Kidney epithelial cell (primary cell): ENCODE measurements around the gene KCNB1. TPM values are rescaled to one million over a fixed set of nuclear protein-coding genes. Genes with fewer than 3 reads are reported as not detected.

Experiments
- DNase-seq: peaks from one replicate; pipeline ENCODE4 v3.0.0-alpha.2; 2010; ENCODE audit warnings: low read depth
- H3K27me3 ChIP-seq: 2 replicates; pipeline ENCODE4 v1.6.0; 2011; ENCODE audit warnings: low read length; ENCODE audit not compliant: control insufficient read depth, insufficient read depth
- H3K36me3 ChIP-seq: 2 replicates; pipeline ENCODE4 v1.5.1; 2011; ENCODE audit warnings: low read length; ENCODE audit not compliant: control insufficient read depth, insufficient read depth
- H3K4me3 ChIP-seq: 2 replicates; pipeline ENCODE4 v1.5.1; 2011; ENCODE audit warnings: low read depth, mild to moderate bottlenecking, control low read depth, low read length
- total RNA-seq: library from RNA; depleted of rRNA; stranded (reverse); fragments of >200 nt; gene quantifications from 2 replicates; pipeline ENCODE4 v1.2.3, GENCODE V29; 2015
- TF ChIP-seq, protein P1 (sequence below): IDR thresholded peaks from 2 replicates; pipeline ENCODE4 v1.5.1; 2011; ENCODE audit warnings: mild to moderate bottlenecking, moderate library complexity, low read length, control low read depth, inconsistent platforms; ENCODE audit not compliant: insufficient read depth, poor library complexity, severe bottlenecking

The KCNB1 gene
- total RNA-seq, 1 donor from 2014 or later: not detected

GRCh38 chr20:49446080-49446479, 36.4 kb downstream of the KCNB1 start:
- no peak for DNase-seq
- Histone ChIP-seq H3K4me3 (no peak overlapping the region), H3K27me3 (peaks cover 26% of the 10 kb centered on the region), H3K36me3 (no peaks in the 10 kb centered on the region)
- TF ChIP-seq, protein P1, sequence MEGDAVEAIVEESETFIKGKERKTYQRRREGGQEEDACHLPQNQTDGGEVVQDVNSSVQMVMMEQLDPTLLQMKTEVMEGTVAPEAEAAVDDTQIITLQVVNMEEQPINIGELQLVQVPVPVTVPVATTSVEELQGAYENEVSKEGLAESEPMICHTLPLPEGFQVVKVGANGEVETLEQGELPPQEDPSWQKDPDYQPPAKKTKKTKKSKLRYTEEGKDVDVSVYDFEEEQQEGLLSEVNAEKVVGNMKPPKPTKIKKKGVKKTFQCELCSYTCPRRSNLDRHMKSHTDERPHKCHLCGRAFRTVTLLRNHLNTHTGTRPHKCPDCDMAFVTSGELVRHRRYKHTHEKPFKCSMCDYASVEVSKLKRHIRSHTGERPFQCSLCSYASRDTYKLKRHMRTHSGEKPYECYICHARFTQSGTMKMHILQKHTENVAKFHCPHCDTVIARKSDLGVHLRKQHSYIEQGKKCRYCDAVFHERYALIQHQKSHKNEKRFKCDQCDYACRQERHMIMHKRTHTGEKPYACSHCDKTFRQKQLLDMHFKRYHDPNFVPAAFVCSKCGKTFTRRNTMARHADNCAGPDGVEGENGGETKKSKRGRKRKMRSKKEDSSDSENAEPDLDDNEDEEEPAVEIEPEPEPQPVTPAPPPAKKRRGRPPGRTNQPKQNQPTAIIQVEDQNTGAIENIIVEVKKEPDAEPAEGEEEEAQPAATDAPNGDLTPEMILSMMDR: no peak

DNA sequence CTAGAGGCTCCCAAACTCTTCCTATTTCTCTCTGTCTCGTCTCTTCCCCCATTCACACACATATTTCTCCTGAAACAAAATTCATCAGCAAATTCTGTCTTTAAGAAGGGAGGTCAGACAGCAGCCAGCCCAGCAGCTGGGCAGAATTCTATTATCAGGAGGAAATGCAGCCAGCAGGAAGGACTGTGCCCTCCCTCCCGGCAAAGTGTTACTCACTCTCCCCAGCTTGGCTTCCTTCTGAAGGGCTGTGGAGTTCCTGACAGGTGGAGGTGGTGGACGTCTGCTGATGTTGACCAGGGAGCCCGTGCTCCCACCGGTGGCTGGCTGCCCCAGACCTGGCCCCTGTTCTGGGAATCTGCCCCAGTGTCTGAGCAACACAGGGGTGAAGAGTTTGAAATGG, 37.3 kb downstream of the KCNB1 start:
- Histone ChIP-seq H3K4me3 (no peak overlapping the region), H3K27me3 (peaks cover 26% of the 10 kb centered on the region), H3K36me3 (no peaks in the 10 kb centered on the region)
- TF ChIP-seq, protein P1: no peak
- no peak for DNase-seq

DNA sequence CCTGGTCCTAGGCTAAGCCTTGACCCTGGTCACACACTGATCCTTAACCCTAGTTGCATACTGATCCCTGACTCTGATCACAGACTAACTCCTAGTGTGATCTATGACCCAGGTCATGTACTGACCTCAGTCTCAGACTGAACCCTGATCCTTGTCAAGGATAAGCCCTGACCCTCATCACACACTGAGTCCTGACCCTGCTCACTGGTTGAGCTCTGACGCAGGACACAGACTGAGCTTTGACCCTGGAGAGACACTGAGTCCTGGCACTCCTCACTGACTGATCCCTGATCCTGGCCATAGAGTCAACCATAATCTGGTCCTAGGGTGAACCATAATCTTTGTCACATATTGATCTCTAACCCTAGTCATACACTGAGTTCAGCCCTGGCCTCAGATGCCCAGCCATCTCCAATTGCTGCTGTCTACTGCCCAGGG, 37.9 kb downstream of the KCNB1 start:
- no peak for DNase-seq
- Histone ChIP-seq H3K27me3 (peaks cover 24% of the 10 kb centered on the region), H3K4me3 (no peak overlapping the region), H3K36me3 (no peaks in the 10 kb centered on the region)
- TF ChIP-seq, protein P1: no peak

DNA sequence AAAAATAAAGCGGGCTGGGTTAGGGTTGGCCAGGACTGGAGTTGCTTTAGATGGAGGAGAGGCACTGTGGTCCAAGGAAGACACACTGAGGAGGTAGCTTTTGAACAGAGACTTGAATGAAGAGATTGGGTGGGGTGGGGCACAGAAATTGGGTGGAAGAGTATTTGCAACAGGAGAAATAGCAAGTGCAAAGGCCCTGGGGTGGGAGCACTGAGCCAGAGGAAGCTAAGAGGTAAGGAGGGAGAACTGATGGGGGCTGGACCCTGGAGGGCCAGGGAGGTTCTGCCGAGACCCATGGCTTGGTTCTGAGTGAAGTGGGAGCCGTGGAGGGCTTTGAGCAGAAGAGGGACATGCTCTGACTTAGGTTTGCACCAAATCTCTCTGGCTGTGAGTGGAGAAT, 45.4 kb downstream of the KCNB1 start:
- TF ChIP-seq, protein P1: no peak
- Histone ChIP-seq H3K4me3 (no peak overlapping the region), H3K36me3 (no peaks in the 10 kb centered on the region), H3K27me3 (peaks cover 11% of the 10 kb centered on the region)
- DNase-seq: no peak

DNA sequence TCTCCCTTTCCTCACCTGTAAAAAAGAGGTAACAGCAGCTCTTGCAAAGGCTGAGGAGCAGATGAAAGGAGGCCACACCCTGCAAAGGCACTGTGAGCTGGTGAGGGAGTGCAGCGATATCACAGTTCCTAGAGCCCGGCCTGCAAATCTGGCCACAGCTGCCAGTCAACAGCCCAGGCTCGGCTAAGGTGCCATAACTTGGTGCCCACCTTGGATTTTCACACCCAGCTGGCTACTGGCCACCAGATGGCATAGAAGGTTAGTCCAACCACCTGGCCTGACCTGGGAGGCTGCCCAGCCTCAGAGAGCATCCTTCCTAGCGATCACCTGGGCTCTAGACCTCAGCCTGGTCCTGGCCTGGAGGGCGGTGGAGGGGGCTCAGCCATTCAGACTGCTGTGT, 46.8 kb downstream of the KCNB1 start:
- peaks cover 9% of the 10 kb centered on the region for H3K27me3 ChIP-seq
- H3K36me3 ChIP-seq: no peaks in the 10 kb centered on the region
- TF ChIP-seq, protein P1: no peak
- no peak overlapping the region for H3K4me3 ChIP-seq
- DNase-seq: no peak

- peaks cover 9% of the 10 kb centered on the region for H3K27me3 ChIP-seq
- DNase-seq: no peak
- TF ChIP-seq, protein P1: no peak
Observed at GRCh38 chr20:49433333-49433732, 49.1 kb downstream of the KCNB1 start.

More at GRCh38 chr20:49433333-49433732, 49.1 kb downstream of the KCNB1 start:
- H3K4me3 ChIP-seq: no peak overlapping the region
- no peaks in the 10 kb centered on the region for H3K36me3 ChIP-seq
